Stimulated activated CD4-positive, alpha-beta T cell treated with anti-CD3 and anti-CD28 coated beads, Interleukin-1b, Interleukin-23, amount 100 ng/mL, for 48 hours (primary cell): Measurements from ENCODE around the gene ADAMTS20.
"Not testable (repeated sequence)": the region's sequence is repeated elsewhere in the genome, so short reads cannot be mapped to it uniquely, and the experiment has no call there.

Experiments
- DNase-seq: peaks from one replicate; pipeline ENCODE4 v3.0.0-alpha.2; 2020

Gene ADAMTS20

GRCh38 chr12:43462741-43463140, 89.3 kb downstream of the ADAMTS20 start:
- no peak for DNase-seq

- DNase-seq, result no peak
Measured at GRCh38 chr12:43462080-43462479, 89.9 kb downstream of the ADAMTS20 start.

- DNase-seq, result no peak
Measured at GRCh38 chr12:43459285-43459684, 92.7 kb downstream of the ADAMTS20 start.

GRCh38 chr12:43453761-43454160, 98.2 kb downstream of the ADAMTS20 start:
- DNase-seq, result no peak

- DNase-seq, result peak; percentile 39
Measured at GRCh38 chr12:43444940-43445564, 107.0 kb downstream of the ADAMTS20 start.

GRCh38 chr12:43436597-43436996, 115.4 kb downstream of the ADAMTS20 start:
- no peak for DNase-seq

- no peak for DNase-seq
Measured at GRCh38 chr12:43434614-43435013, 117.4 kb downstream of the ADAMTS20 start.

GRCh38 chr12:43428088-43428600, 123.9 kb downstream of the ADAMTS20 start:
- no peak for DNase-seq

GRCh38 chr12:43425361-43425760, 126.6 kb downstream of the ADAMTS20 start:
- DNase-seq, result no peak

GRCh38 chr12:43416981-43417380, 135.0 kb downstream of the ADAMTS20 start:
- DNase-seq, result no peak

GRCh38 chr12:43407816-43408645, 144.0 kb downstream of the ADAMTS20 start:
- no peak for DNase-seq

GRCh38 chr12:43406801-43407200, 145.2 kb downstream of the ADAMTS20 start:
- DNase-seq, result no peak

- no peak for DNase-seq
Measured at GRCh38 chr12:43402436-43402835, 149.6 kb downstream of the ADAMTS20 start.

- DNase-seq, result no peak
Measured at GRCh38 chr12:43401096-43401495, 150.9 kb downstream of the ADAMTS20 start.

GRCh38 chr12:43396671-43397070, 155.3 kb downstream of the ADAMTS20 start:
- no peak for DNase-seq

GRCh38 chr12:43392116-43392515, 159.9 kb downstream of the ADAMTS20 start:
- no peak for DNase-seq

- DNase-seq, result no peak
Measured at GRCh38 chr12:43381879-43382278, 170.1 kb downstream of the ADAMTS20 start.

- no peak for DNase-seq
Measured at GRCh38 chr12:43378448-43378847, 173.6 kb downstream of the ADAMTS20 start.

- DNase-seq, result no peak
Measured at GRCh38 chr12:43370263-43370662, 181.7 kb downstream of the ADAMTS20 start.

GRCh38 chr12:43362910-43363694, 188.9 kb downstream of the ADAMTS20 start:
- DNase-seq, result no peak

- DNase-seq, result no peak
Measured at GRCh38 chr12:43361031-43361710, 190.8 kb downstream of the ADAMTS20 start.

- not testable (repeated sequence) for DNase-seq
Measured at GRCh38 chr12:43360001-43360400, 192.0 kb downstream of the ADAMTS20 start.

- DNase-seq, result no peak
Measured at GRCh38 chr12:43357141-43357540, 194.9 kb downstream of the ADAMTS20 start.
